ENCODE results near the gene CCNL2.

The CCNL2 gene

GRCh38 chr1:1397839-1398523 lies 1.2 kb downstream of the CCNL2 start:
- Histone ChIP-seq H3K4me3 (ENCODE audit: low read depth, low read length) (peak overlapping the region; percentile 90), H3K36me3 (replicated peaks) (peaks cover 50% of the 10 kb centered on the region), H3K27ac (peak overlapping the region; percentile 63), H3K27me3 (replicated peaks) (no peaks in the 10 kb centered on the region)
- DNase-seq: peak; percentile 32
- in situ Hi-C loops (cut with HindIII; ENCODE audit: low pct_ligation_motif_present, low sequenced_read_pairs): no loop called here
- peak; percentile 8 for TF ChIP-seq CTCF (IDR thresholded peaks at IDR 0.05; ENCODE audit: low read depth, low read length, missing control alignments)

GRCh38 chr1:1395166-1395565 lies 4.0 kb downstream of the CCNL2 start:
- Histone ChIP-seq H3K4me3 (ENCODE audit: low read depth, low read length) (no peak overlapping the region), H3K36me3 (replicated peaks) (peaks cover 61% of the 10 kb centered on the region), H3K27me3 (replicated peaks) (no peaks in the 10 kb centered on the region), H3K27ac (no peak overlapping the region)
- no peak for TF ChIP-seq CTCF (IDR thresholded peaks at IDR 0.05; ENCODE audit: low read depth, low read length, missing control alignments)
- in situ Hi-C loops (cut with HindIII; ENCODE audit: low pct_ligation_motif_present, low sequenced_read_pairs): no loop called here
- no peak for DNase-seq

GRCh38 chr1:1394116-1394515 lies 5.0 kb downstream of the CCNL2 start:
- in situ Hi-C loops (cut with HindIII; ENCODE audit: low pct_ligation_motif_present, low sequenced_read_pairs): no loop called here
- Histone ChIP-seq H3K27ac (no peak overlapping the region), H3K27me3 (replicated peaks) (no peaks in the 10 kb centered on the region), H3K36me3 (replicated peaks) (peaks cover 71% of the 10 kb centered on the region), H3K4me3 (ENCODE audit: low read depth, low read length) (no peak overlapping the region)
- no peak for DNase-seq
- TF ChIP-seq CTCF (IDR thresholded peaks at IDR 0.05; ENCODE audit: low read depth, low read length, missing control alignments): no peak

GRCh38 chr1:1393428-1393827 lies 5.7 kb downstream of the CCNL2 start:
- Histone ChIP-seq H3K36me3 (replicated peaks) (peaks cover 78% of the 10 kb centered on the region), H3K4me3 (ENCODE audit: low read depth, low read length) (no peak overlapping the region), H3K27me3 (replicated peaks) (no peaks in the 10 kb centered on the region), H3K27ac (no peak overlapping the region)
- DNase-seq: no peak
- TF ChIP-seq CTCF (IDR thresholded peaks at IDR 0.05; ENCODE audit: low read depth, low read length, missing control alignments): no peak
- in situ Hi-C loops (cut with HindIII; ENCODE audit: low pct_ligation_motif_present, low sequenced_read_pairs): no loop called here

- Histone ChIP-seq H3K4me3 (ENCODE audit: low read depth, low read length) (no peak overlapping the region), H3K27ac (no peak overlapping the region), H3K27me3 (replicated peaks) (no peaks in the 10 kb centered on the region), H3K36me3 (replicated peaks) (peaks cover 82% of the 10 kb centered on the region)
- in situ Hi-C loops (cut with HindIII; ENCODE audit: low pct_ligation_motif_present, low sequenced_read_pairs): no loop called here
- TF ChIP-seq CTCF (IDR thresholded peaks at IDR 0.05; ENCODE audit: low read depth, low read length, missing control alignments): no peak
- DNase-seq: no peak
Observed at GRCh38 chr1:1393014-1393413, 6.1 kb downstream of the CCNL2 start.

- TF ChIP-seq CTCF (IDR thresholded peaks at IDR 0.05; ENCODE audit: low read depth, low read length, missing control alignments): no peak
- Histone ChIP-seq H3K4me3 (ENCODE audit: low read depth, low read length) (no peak overlapping the region), H3K27ac (no peak overlapping the region), H3K27me3 (replicated peaks) (no peaks in the 10 kb centered on the region), H3K36me3 (replicated peaks) (peaks cover 92% of the 10 kb centered on the region)
- in situ Hi-C loops (cut with HindIII; ENCODE audit: low pct_ligation_motif_present, low sequenced_read_pairs): no loop called here
- no peak for DNase-seq
Observed at GRCh38 chr1:1391225-1391624, 7.9 kb downstream of the CCNL2 start.

Data from brain microvascular endothelial cell (primary cell).